ENCODE measurements around the gene CRMP1.
"Not testable (repeated sequence)": the region's sequence is repeated elsewhere in the genome, so short reads cannot be mapped to it uniquely, and the experiment has no call there.

Gene CRMP1

DNA sequence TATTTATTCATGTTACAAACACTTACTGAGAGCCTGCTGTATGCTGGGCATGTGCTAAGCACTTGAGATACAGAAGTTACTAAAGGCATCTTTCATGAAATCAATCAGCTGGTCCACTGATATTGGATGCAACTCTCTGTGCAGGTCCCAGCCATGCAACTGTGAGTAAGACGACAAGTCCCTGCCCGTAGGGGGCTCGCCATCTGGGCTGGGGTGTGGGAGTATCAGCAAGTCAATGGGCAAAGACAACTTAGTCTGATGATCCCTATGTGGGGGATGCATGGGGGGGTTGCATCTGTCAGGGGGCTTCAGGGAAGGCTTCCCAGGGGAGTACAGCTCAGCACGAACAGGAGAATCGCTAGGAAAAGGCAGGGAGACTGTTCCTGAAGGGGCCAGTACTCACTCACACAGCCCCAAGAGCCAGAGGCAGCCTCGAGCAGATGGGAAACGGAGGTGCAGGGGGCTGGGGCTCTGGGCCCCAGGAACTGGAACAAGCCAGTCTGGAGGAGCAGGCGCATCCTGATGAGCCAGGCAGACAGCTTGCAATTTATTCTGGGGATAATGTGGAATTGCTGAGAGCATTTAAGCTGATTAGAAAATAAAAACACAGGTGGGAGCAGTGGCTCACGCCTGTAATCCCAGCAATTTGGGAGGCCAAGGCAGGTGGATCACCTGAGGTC is 40.2 kb downstream of the CRMP1 start:
- no peak for DNase-seq

DNA sequence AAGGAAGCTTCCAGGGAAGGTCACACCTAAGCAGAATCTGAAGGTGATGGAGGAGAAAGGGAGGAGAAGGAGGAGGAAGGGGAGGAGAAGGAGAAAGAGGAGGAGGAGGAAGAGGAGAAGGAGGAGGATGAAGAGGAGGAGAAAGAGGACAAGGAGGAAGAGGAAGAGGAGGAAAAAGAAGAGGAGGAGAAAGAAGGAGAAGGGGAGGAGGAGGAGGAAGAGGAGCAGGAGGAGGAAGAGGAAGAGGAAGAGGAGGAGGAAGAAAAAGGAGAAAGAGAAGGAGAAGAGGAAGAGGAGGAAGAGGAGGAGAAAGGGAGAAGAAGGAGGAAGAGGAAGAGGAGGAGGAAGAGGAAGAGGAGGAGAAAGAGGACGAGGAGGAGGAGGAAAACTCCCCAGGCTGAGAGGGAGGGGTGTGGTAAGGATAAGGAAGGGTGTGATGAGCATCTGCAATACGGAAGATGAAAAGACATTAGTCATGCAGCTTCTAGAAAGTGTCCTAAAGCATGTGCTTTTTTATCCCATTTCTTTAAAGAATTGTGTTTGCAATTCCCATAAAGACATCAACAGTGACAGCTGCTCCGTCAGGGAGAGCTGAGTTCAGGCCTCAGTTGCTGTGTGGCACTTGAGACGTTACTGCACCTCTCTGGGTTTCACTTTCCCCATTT is 41.1 kb downstream of the CRMP1 start:
- no peak for DNase-seq

DNA sequence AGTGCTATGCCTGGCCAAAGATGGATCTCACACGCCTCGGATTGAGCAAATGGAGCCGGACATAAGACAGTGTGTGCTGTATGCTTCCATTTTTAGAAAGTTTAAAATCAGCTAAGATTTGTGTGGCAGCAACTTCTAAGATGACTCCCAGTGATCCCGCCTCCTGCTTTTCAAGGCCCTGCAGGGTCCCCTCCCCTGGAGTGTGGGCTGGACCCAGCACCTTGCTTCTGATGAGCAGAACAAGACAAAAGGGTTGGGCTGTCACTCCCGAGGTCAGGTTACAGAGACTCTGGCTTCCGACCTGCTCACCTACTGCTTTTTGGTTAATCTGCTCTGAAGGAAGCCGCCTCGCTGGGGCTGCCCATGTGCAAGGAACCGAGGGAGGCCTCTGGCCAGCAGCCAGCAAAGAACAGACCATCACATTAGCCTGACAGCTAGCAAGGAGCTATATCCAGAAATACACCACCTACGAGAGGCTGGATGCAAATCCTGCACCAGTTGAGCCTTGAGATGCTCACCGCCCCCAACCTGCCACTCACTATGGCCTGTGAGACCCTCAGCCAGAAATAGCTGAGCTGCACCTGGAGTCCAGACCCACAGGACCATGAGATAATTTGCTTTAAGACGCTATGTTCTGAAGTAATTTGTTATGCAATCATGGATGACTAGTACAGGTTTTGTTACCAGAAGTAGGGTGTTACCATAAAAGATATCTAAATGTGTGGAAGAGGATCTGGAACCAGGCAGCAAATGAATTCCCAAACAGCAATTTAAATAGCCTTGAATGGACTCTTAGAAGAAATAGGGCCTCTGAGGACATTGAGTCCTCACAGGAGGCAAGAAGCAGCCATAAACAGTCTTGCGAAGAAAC is 47.6 kb downstream of the CRMP1 start:
- DNase-seq = no peak

- no peak for DNase-seq
These were observed 49.0 kb downstream of the CRMP1 start for GRCh38 chr4:5843573-5844530.

GRCh38 chr4:5842456-5842855 is 50.4 kb downstream of the CRMP1 start:
- DNase-seq = no peak

DNA sequence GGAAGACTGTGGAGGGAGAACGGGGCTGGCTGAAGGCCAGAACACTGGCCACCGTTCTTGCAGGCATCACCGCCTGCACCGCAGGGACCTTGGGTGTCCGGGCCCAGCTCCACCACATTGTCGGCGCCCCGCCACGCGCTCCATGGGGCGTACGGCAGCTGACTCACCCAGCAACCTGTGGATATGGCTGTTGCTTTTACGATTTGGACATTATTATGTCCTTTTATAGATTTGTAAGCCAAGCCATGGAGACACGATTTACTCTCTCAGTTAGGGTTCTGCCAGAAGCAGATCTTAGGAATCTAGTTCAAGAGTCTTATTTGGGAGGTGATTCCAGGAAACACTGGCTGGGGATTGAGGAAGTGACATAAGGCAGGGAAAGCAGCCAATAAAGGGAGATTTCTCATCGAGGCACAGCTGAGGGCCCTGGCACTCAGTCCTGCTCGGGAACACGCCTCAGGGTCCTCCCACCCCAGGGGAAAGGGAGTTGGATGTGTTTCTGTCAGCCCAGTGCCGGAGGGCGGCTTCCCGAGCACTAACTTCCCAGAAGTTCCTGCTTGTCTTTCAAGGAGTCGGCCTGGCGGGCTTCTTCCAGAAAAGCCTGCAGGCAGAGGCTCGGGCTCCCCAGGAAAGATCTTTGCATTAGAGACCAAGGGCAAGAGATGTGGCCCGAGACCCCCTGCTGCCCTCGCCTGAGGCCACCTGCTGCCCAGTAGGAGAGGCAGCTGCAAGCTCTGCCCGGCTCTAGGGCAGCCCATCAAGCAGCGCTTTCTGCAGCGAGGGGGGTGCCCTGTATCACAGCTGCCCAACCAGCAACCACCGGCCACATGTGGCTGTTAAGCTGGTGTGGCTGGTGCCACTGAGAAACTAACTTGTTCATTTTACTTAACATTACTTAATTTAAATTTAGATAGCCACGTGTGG is 52.9 kb downstream of the CRMP1 start:
- no peak for DNase-seq

DNA sequence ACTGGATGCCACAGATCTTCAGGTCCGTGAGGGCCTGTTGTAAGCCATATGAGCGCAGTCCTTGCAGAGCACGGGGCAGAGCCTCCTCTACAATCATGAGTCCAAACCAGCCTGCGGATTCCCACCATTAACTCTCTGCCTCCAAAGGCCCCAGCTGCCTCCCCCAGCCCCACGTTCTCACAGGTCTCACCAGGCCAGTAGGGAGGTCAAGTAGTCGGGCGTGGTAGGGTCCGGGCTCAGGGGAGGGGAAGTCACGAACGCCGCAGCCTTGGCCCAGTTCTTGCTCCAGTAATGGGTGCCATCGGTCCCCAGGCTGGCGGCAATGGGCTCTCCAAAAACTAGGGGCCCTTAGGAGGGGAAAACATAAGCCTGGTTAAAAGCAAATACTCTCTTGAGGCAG is 53.6 kb downstream of the CRMP1 start:
- DNase-seq = no peak

DNA sequence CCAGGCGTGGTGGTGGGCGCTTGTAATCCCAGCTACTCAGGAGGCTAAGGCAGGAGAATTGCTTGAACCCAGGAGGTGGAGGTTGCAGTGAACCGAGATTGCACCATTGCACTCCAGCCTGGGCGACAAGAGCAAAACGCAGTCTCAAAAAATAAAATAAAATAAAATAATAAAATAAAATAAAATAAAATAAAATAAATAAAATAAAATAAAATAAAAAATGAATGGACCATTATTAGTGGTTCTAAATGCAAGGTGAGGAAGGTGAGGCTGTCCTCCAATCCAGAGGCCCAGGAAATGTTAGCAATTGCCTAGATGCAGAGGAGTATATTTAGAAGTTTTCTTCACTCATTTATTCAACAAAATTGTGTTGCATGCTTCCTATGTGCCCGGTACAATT is 55.4 kb downstream of the CRMP1 start:
- DNase-seq = not testable (repeated sequence)

DNA sequence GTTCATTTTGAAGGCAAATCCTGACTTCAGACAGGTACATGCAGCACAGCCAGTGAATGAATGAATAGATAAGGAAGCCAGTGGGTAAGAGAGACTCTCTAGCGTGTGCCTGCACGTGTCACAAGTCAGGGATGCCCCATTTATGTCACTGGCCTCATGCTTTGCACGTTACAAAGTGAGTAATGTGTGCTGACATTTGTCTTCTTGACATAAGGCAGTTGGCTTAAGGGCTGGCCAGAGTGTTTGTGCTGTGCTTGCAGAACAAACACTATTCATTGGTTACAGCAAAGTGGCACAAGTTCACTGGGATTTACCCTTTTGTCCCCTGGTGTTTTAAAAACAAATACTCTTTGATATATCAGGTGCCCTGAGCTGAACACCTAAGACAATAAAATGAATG is 55.9 kb downstream of the CRMP1 start:
- no peak for DNase-seq

- no peak for DNase-seq
These were observed 64.9 kb downstream of the CRMP1 start for GRCh38 chr4:5828005-5828391.

DNA sequence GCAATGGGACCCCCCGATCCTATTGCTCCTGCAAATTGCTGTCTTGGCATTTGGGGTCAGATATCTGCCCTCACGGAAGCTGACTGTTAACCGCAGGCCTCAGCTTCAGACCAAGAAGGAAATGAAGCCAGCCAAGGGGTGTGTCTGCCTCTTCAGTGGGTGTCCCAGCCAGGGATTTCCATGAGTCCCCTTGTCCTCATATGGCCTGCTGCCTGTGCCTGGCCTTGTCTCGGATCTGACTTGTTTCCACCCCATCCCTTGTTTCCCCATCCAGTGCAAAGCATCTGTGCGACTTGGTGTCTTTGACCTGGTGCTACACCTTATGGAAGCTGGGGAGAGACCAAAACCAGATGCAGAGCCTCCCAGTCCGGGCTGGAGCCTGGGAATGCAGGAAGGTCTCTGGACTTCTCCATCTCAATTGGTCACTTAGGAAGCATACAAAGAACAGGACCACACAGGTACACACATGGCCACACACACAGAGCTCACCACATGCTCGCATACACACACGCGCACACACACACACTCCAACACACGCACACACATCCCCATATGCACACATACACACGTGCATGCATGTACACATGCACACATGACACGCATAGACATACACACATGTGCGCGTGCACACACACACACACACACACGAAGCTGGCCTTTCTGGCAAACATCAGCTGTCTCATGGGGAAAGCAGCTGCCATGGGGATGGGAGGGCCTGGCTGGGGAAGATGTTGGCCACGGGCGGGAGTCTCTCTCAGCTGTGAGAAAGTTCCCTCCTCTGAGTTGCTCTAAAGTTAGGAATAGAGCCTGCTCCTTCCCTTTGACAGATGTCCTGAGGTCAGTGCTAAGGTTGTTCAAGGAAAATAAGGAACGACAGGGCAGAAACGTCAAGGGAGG is 65.5 kb downstream of the CRMP1 start:
- no peak for DNase-seq

DNA sequence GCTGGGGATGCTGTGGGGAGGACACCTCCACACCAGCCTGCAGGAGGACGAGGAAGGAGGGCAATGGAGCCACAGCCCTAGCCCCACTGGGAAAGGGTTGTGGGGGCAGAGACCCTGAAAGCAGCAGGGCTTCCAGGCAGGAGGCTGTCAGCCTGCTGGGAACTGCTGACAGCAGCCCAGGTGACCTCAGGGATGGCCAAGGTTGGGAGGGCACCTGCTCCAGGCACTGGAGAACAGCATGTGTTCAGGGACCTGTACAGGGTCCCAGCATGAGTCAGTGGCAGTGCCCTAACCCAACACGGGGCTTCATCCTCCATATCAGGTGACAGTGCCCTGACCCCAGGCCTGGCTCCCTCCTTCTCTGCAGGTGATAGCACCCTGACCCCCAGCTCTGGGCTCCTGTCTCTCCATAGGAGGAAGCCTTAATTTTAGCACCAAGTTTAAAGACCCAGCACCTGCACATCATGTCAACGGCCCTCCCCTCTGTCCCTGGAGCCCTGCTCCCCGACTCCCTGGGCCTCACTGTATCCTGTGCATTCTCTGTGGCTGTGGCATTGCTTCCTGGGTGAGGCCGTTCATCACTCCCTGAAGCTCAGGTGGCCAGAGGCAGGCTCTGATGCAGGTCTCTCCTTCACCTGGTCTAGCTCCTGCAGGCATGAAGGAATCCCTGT is 66.3 kb downstream of the CRMP1 start:
- no peak for DNase-seq

DNA sequence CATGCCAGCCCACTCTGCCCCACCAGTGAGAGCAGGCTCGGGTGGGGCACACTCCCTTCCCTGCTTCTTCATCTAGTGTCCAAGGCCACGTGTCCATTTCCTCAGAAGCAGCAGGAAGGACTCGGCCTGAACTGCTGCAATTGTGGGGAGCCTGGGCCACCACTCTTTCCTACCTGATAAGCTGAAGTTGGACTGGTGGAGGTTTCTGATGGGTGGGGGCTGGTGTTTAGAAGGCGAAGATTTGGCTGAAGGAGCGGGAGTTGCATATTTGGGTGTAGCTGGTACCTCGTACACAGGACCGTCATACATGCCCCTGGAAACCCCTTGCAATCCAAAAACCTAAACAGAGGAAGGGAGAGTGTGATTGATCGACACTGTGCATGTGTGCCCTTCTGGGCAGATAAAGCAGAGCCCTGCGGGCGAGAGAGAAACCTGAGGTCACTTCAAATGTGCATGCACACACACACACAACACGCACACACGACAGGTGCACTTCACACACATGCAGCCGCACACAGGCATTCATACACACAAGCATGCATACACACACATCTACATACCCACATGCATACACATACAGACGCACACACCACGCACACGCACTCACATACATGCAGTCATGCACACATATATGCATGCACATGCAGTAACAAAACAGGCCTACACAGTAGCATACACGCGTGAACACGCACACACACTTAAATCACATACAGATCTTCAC is 67.4 kb downstream of the CRMP1 start:
- DNase-seq = no peak

GRCh38 chr4:5824635-5825034 is 68.3 kb downstream of the CRMP1 start:
- no peak for DNase-seq

- no peak for DNase-seq
These were observed 68.7 kb downstream of the CRMP1 start for GRCh38 chr4:5824227-5824626.

DNA sequence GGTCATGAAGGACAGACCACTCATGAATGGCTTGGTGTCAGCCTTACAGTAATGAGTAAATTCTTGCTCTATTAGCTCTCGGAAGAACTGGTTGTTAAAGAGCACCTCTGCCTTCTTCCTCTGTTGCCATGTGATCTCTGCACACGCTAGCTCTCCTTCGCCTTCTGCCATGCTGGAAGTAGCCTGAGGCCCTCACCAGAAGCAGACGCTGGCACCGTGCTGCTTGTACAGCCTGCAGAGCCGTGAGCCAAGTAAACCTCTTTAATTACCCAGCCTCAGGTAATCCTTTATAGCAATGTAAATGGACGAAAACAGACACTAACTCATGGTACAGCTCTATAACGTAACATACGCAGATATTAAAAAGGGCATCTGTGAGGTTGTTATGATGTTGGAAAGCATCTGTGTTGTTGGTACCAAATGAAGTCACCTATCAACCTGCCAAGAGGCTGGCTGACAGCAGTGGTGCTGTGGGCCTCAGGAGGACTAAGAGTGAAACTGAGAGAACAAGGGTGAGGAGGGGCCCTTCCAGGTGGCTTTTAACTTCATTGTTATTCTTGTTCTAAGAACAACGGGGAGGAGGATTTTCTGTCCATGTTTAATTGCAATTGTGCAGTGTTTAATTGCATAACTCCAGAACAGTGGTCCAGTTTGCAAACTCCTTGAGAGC is 69.2 kb downstream of the CRMP1 start:
- no peak for DNase-seq

DNA sequence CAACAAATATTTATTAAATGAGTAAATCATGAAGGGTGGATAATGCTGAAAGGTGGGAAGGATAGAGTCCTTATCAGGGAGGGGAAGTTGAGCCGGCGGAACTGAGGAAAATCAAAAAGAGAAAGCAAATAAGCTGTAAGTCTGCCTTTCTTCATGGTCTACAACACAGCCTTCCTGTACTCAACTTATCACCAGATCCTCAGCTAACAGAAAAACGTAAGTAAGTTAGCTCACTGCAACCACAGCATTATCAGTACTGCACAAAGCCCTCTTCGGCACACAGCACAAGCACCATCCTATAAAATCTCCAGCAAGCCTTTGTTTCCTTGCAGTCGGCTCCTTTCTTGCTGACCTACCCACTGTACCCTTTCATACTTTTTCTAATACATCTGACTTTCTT is 70.3 kb downstream of the CRMP1 start:
- no peak for DNase-seq

GRCh38 chr4:5821665-5822358 is 71.1 kb downstream of the CRMP1 start:
- DNase-seq = no peak

Measured in NCI-H2107 (cell line).